ENCODE measurements around the gene FABP6.

DNA sequence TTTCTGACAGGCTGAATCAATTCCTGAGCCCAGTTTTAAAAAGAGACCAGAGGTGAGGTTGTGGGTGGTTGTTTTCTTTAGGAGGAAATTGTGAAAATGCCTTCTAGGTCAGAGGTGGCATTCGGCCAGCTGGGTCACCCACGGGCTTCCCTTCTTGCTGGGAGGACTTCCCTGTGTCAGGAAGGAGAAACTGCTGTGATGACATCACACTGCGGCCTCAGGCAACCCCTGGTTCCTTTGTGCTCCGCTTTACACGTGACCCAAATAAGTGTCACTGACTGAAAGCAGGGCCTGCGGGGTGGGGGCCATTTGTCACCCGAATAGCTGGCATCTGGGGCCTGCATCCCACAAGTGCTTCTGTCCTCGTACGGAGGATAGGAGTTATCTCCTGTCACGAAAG lies 39.7 kb downstream of the FABP6 start:
- TF ChIP-seq EZH2 (IDR thresholded peaks at IDR 0.05; ENCODE audit: borderline replicate concordance, low read depth, low read length, poor library complexity, severe bottlenecking) = no peak
- TF ChIP-seq, protein P1, sequence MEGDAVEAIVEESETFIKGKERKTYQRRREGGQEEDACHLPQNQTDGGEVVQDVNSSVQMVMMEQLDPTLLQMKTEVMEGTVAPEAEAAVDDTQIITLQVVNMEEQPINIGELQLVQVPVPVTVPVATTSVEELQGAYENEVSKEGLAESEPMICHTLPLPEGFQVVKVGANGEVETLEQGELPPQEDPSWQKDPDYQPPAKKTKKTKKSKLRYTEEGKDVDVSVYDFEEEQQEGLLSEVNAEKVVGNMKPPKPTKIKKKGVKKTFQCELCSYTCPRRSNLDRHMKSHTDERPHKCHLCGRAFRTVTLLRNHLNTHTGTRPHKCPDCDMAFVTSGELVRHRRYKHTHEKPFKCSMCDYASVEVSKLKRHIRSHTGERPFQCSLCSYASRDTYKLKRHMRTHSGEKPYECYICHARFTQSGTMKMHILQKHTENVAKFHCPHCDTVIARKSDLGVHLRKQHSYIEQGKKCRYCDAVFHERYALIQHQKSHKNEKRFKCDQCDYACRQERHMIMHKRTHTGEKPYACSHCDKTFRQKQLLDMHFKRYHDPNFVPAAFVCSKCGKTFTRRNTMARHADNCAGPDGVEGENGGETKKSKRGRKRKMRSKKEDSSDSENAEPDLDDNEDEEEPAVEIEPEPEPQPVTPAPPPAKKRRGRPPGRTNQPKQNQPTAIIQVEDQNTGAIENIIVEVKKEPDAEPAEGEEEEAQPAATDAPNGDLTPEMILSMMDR (conservative IDR thresholded peaks at IDR 0.05; ENCODE audit: low read depth, low read length) = no peak
